BLaER1 treated with 17β-estradiol and CSF1 and Interleukin-3, amounts not matched to agents 10 nM and 100 nM (cell line): ENCODE measurements around the gene CSGALNACT2.
A peak's percentile ranks its signal among the peaks of the same experiment; 100 is the strongest.

Experiments
- H3K27ac ChIP-seq, 11 experiments: shearing (Covaris generic); formaldehyde crosslinking; 2 replicates each; pipeline ENCODE4 v1.8.1; 2022
- H3K27me3 ChIP-seq, 11 experiments: shearing (Covaris generic); formaldehyde crosslinking; 2 replicates each; pipeline ENCODE4 v1.8.1; 2022
- H3K36me3 ChIP-seq, 11 experiments: shearing (Covaris generic); formaldehyde crosslinking; 2 replicates each; pipeline ENCODE4 v1.8.1; 2022
- H3K4me1 ChIP-seq, 10 experiments: shearing (Covaris generic); formaldehyde crosslinking; 2 replicates each; pipeline ENCODE4 v1.8.1; 2022
- H3K4me2 ChIP-seq, 11 experiments: shearing (Covaris generic); formaldehyde crosslinking; 2 replicates each; pipeline ENCODE4 v1.8.1; 2022
- H3K4me3 ChIP-seq, 10 experiments: shearing (Covaris generic); formaldehyde crosslinking; 2 replicates each; pipeline ENCODE4 v1.8.1; 2022
- H3K9ac ChIP-seq, 11 experiments: shearing (Covaris generic); formaldehyde crosslinking; 2 replicates each; pipeline ENCODE4 v1.8.1; 2022
- H3K9me3 ChIP-seq, 11 experiments: shearing (Covaris generic); formaldehyde crosslinking; replicated peaks in 1 of 11; 2 replicates each; pipeline ENCODE4 v1.8.1; 2022
- H4K20me1 ChIP-seq, 11 experiments: shearing (Covaris generic); formaldehyde crosslinking; 2 replicates each; pipeline ENCODE4 v1.8.1; 2022
- Cebpa-rat ChIP-seq, 11 experiments: shearing (Covaris generic); IDR thresholded peaks; 2 replicates each; pipeline ENCODE4 v1.8.1; 2022

Gene CSGALNACT2

DNA sequence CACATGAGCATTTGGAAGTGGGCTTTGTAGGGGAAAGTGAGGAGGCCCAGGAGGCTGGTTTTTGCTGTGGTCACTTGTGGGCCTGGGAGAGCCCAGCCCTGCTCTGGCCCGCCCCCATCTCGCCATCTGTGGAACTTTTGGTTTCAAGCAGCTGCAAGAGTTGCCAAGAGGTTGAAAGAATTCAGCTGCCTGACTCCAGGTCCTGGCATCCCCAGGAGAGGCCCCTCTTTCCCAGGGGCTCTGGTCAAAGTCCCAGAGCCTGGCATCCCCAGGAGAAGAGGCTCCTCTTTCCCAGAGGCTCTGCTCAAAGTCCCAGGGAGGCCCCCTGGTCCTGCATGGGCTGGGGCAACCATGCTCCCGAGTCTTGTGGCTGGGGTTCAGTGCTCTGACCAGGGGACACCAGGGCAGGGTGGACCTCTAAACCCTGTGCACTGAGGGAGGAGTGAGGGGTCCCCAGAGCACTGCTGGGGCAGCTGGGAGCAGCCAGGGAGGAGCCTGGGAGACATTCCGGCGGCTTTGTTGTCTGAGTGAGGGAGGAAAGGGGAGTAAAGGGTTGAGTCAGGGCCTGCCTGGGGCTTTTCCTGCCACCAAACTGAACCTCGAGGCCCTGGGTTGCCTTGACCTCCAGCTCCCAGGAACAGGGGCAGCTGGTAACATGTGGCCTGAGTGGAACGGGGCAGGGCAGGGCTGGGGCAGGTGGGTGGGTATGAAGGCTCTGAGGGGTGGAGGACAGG, 27.7 kb upstream of the CSGALNACT2 start:
- Histone ChIP-seq H3K36me3 (no peaks in the 10 kb centered on the region), H3K9me3 (no peaks in the 10 kb centered on the region), H3K9ac (peak overlapping the region; percentile 11 to 68 (median 55); a peak in 17 of 22 replicates), H4K20me1 (no peaks in the 10 kb centered on the region), H3K27me3 (no peaks in the 10 kb centered on the region), H3K4me2 (peak overlapping the region; percentile 68 to 95 (median 84)), H3K4me3 (no peak overlapping the region; a peak in 2 of 20 replicates), H3K27ac (peak overlapping the region; percentile 14 to 77 (median 68); a peak in 20 of 22 replicates), H3K4me1 (peaks cover 53 to 84% (median 73%) of the 10 kb centered on the region in 10 experiments)
- TF ChIP-seq Cebpa-rat (IDR thresholded peaks at IDR 0.05) = peak in 1 of 11 experiments; percentile 35; a peak in 1 of 22 replicates

DNA sequence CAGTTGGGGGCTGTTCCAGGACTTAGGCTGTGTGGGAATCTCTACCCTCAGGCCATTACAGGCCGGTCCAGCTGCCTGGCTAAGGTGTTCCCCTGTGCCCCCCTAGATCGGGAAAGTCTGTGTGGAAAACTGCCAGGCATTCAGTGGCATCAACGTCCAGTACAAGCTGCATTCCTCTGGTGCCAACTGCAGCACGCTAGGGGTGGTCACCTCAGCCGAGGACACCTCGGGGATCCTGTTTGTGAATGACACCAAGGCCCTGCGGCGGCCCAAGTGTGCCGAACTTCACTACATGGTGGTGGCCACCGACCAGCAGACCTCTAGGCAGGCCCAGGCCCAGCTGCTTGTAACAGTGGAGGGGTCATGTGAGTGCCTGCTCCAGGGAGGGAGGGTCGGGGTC, 27.1 kb upstream of the CSGALNACT2 start:
- TF ChIP-seq Cebpa-rat (IDR thresholded peaks at IDR 0.05) = no peak
- no peak overlapping the region; a peak in 1 of 20 replicates for H3K4me3 ChIP-seq
- H4K20me1 ChIP-seq = no peaks in the 10 kb centered on the region
- H3K9me3 ChIP-seq = no peaks in the 10 kb centered on the region
- H3K27me3 ChIP-seq = no peaks in the 10 kb centered on the region
- H3K4me1 ChIP-seq = peaks cover 47 to 80% (median 69%) of the 10 kb centered on the region in 10 experiments
- peak overlapping the region; percentile 14 to 77 (median 68); a peak in 20 of 22 replicates for H3K27ac ChIP-seq
- no peaks in the 10 kb centered on the region for H3K36me3 ChIP-seq
- peak overlapping the region; percentile 11 to 68 (median 55); a peak in 16 of 22 replicates for H3K9ac ChIP-seq
- H3K4me2 ChIP-seq = peak overlapping the region; percentile 68 to 95 (median 84)

DNA sequence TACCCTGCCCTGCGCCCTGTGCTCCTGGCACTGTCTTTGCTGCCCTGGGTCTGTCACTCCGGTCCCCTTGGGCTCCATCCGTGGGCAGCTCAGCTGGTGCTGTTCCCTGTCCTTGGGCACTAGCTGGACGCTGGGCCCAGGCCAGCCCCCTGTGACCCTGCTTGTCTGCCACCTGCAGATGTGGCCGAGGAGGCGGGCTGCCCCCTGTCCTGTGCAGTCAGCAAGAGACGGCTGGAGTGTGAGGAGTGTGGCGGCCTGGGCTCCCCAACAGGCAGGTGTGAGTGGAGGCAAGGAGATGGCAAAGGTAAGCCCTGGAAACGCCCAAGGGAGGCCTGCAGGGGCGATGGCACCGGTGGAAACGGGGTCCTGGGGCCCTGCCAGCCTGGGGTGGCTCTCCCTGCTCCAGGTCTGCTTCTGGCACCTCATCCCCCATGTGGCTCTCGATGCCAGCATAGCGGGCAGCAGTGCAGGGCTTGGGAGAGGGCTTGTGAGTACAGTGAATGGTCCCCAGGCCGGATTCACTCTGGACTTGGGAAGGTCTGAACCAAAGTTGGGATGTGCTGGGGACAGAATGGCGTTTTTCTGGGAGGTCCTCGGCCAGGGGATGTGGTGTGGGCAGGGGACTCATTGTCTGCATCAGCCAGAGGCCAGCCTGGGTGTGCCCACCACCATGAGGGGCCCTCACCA, 26.2 kb upstream of the CSGALNACT2 start:
- Histone ChIP-seq H3K36me3 (no peaks in the 10 kb centered on the region), H3K4me3 (no peak overlapping the region), H3K9me3 (no peaks in the 10 kb centered on the region), H3K4me2 (peak overlapping the region in 10 of 11 experiments; percentile 68 to 95 (median 84); a peak in 13 of 22 replicates), H3K27ac (no peak overlapping the region), H3K9ac (no peak overlapping the region), H3K27me3 (no peaks in the 10 kb centered on the region), H3K4me1 (peaks cover 41 to 71% (median 62%) of the 10 kb centered on the region in 10 experiments), H4K20me1 (no peaks in the 10 kb centered on the region)
- TF ChIP-seq Cebpa-rat (IDR thresholded peaks at IDR 0.05) = no peak

DNA sequence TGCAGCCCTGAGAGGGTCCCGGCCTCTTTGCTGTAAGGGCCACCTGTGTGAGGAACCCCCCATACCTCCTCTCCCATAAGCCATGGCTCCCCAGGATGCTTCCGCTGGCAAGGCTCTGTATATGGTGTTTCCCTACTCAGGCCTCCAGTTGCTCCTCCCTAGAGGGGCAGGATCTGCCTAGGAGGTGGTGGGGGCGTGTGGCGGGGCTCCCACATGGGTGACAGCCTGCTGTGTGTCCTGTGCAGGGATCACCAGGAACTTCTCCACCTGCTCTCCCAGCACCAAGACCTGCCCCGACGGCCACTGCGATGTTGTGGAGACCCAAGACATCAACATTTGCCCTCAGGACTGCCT, 25.7 kb upstream of the CSGALNACT2 start:
- peak overlapping the region in 1 of 11 experiments; percentile 46; a peak in 2 of 22 replicates for H3K9ac ChIP-seq
- no peaks in the 10 kb centered on the region for H4K20me1 ChIP-seq
- H3K4me2 ChIP-seq = no peak overlapping the region
- H3K27ac ChIP-seq = no peak overlapping the region
- no peaks in the 10 kb centered on the region for H3K36me3 ChIP-seq
- H3K9me3 ChIP-seq = no peaks in the 10 kb centered on the region
- TF ChIP-seq Cebpa-rat (IDR thresholded peaks at IDR 0.05) = no peak
- H3K4me3 ChIP-seq = no peak overlapping the region
- H3K27me3 ChIP-seq = no peaks in the 10 kb centered on the region
- H3K4me1 ChIP-seq = peaks cover 41 to 70% (median 62%) of the 10 kb centered on the region in 10 experiments

DNA sequence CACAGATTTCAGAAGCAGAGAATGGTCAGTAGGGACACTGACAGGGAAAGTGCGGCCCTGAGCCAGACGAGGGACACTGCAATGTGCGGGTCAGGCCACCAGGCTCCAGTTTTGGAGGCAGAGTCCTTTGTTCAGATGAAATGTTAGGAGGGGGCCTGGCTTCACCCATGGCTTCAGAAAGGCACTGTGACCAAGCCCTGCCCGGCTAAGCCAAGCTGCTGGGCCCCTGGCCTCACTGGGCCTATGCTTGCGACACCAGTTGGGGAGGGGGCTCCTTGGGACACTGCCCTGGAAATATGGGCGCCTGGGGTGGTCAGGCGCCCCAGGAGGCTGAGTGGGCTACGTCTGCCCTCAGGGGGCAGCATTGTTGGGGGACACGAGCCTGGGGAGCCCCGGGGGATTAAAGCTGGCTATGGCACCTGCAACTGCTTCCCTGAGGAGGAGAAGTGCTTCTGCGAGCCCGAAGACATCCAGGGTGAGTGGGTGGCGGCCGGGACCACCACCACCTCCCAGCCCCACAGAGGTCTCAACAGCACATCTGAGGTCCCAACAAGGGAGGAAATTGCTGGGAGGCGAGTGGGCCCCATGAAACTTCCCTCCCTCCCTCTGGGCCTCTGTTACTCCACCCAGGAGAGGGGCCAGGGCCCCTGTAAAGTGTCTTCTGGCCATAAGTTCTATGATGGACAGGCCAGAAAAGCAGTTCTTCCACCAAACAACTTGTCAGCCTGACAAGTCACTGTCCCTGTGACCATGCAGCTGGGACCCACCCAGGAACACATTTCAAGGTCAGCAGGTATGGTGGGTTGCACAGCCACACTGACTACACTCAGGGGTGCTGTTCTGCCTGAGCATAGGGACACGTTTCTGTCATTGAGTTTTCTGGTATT, 24.8 kb upstream of the CSGALNACT2 start:
- peaks cover 43 to 74% (median 63%) of the 10 kb centered on the region in 10 experiments for H3K4me1 ChIP-seq
- H3K4me2 ChIP-seq = peak overlapping the region; percentile 11 to 63 (median 49); a peak in 20 of 22 replicates
- no peaks in the 10 kb centered on the region for H3K36me3 ChIP-seq
- no peaks in the 10 kb centered on the region for H4K20me1 ChIP-seq
- H3K4me3 ChIP-seq = no peak overlapping the region
- H3K27ac ChIP-seq = peak overlapping the region in 5 of 11 experiments; percentile 5 to 29 (median 12); a peak in 4 of 22 replicates
- peak overlapping the region in 3 of 11 experiments; percentile 23 to 46 (median 28); a peak in 4 of 22 replicates for H3K9ac ChIP-seq
- H3K9me3 ChIP-seq = no peaks in the 10 kb centered on the region
- no peak for TF ChIP-seq Cebpa-rat (IDR thresholded peaks at IDR 0.05)
- no peaks in the 10 kb centered on the region for H3K27me3 ChIP-seq

DNA sequence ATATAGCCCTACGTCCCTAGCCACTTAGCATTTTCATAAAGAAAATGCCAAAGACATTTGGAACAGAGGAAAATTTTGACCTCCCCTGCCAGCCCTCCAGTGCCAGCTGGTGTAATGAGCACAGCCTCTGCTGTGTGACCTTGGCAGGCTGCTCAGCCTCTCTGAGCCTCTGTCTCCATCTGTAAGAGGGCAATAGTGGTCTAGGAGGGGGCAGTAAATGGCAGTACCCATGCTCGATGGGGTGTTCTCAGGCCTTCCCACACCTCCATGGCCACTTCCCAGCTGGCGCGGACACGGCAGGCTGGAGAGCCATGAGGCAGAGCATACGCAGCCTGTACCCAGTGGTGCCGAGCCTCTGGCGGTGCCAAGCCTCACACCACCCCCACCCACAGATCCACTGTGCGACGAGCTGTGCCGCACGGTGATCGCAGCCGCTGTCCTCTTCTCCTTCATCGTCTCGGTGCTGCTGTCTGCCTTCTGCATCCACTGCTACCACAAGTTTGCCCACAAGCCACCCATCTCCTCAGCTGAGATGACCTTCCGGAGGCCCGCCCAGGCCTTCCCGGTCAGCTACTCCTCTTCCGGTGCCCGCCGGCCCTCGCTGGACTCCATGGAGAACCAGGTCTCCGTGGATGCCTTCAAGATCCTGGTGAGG, 24.0 kb upstream of the CSGALNACT2 start:
- Histone ChIP-seq H3K27me3 (no peaks in the 10 kb centered on the region), H3K4me1 (peaks cover 50 to 77% (median 64%) of the 10 kb centered on the region in 10 experiments), H3K9me3 (no peaks in the 10 kb centered on the region), H3K9ac (peak overlapping the region in 2 of 11 experiments; percentile 7 to 46; a peak in 1 of 22 replicates), H3K27ac (peak overlapping the region in 1 of 11 experiments; percentile 38; a peak in 3 of 22 replicates), H3K4me3 (no peak overlapping the region), H3K36me3 (no peaks in the 10 kb centered on the region), H4K20me1 (no peaks in the 10 kb centered on the region), H3K4me2 (peak overlapping the region in 10 of 11 experiments; percentile 38 to 63 (median 51); a peak in 12 of 22 replicates)
- no peak for TF ChIP-seq Cebpa-rat (IDR thresholded peaks at IDR 0.05)

DNA sequence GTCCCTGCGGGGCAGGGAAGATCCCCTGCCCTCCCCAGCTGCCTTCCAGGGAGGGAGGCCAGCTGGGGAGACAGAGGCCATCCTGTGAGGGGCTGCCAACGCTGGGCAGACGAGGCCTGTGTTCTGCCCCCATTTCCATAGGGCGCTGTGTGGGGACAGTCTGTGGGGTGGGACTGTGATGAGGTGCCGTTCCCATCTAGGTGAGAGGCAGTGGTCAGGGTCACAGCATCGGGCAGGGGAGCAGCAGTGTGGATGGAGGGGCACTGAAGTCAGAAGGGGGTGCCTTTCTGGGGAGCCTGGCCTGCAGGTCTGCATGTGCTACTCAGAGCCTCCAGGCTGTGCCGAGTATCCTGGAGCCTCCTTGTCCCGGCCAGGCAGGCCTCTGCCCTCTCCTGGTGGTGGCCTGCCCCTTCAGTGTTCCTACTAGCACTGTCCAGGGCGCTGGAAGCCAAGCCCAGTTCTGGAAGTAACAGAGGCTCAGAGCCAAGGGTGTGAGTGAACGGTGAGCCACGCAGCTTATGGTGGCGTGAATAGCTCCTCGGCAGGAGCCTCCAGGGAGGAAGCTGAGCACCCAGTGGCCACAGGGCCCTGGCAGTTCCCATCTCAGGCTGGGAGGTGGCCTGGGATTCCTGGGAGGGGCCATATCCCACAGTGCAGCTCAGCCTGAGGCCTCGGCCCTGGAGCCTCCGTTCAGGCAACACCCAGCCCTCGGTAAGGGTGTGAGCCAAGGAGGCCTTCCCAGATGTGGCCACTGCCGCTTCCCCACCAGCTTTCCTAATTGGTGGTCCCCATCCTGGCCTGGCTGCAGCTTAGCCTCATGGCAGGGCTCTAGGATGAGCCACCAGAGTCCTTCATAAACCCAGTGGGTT, 23.3 kb upstream of the CSGALNACT2 start:
- H3K27ac ChIP-seq = peak overlapping the region in 6 of 11 experiments; percentile 12 to 47 (median 30); a peak in 7 of 22 replicates
- TF ChIP-seq Cebpa-rat (IDR thresholded peaks at IDR 0.05) = no peak
- H3K4me1 ChIP-seq = peaks cover 50 to 77% (median 64%) of the 10 kb centered on the region in 10 experiments
- H3K36me3 ChIP-seq = no peaks in the 10 kb centered on the region
- H3K9ac ChIP-seq = peak overlapping the region in 1 of 11 experiments; percentile 7; a peak in 1 of 22 replicates
- H3K4me3 ChIP-seq = no peak overlapping the region
- H3K9me3 ChIP-seq = no peaks in the 10 kb centered on the region
- H3K27me3 ChIP-seq = no peaks in the 10 kb centered on the region
- no peaks in the 10 kb centered on the region for H4K20me1 ChIP-seq
- peak overlapping the region in 6 of 11 experiments; percentile 5 to 49 (median 18); a peak in 8 of 22 replicates for H3K4me2 ChIP-seq
